HCT116 (cell line): Measurements from ENCODE around the gene LTBP4.

Experiments
- EZH2 ChIP-seq: fragments of 200-600 bp; sonication (generic); IDR thresholded peaks from 2 replicates; pipeline ENCODE4 v1.6.1; 2017; ENCODE audit warnings: antibody characterized with exemption, mixed run types
- EZH2phosphoT487 ChIP-seq: fragments of 200-600 bp; IDR thresholded peaks from 2 replicates; pipeline ENCODE4 v1.6.1; 2018; ENCODE audit warnings: antibody characterized with exemption, borderline replicate concordance
- POLR2A ChIP-seq: IDR thresholded peaks from 2 replicates; pipeline ENCODE4 v1.7.0; 2011; ENCODE audit warnings: borderline replicate concordance; ENCODE audit not compliant: insufficient read depth, insufficient read length; ENCODE audit errors: extremely low read depth
- SIN3A ChIP-seq: IDR thresholded peaks from 2 replicates; pipeline ENCODE4 v1.6.1; 2012; ENCODE audit warnings: low read depth
- ZFX ChIP-seq: fragments of 450-650 bp; IDR thresholded peaks from 2 replicates; pipeline ENCODE4 v1.6.1; 2017
- TF ChIP-seq, protein P1 (sequence below), 3 experiments: fragments of 200-600 bp in 1 of 3; sonication (generic) in 1 of 3; IDR thresholded peaks in 2 of 3; conservative IDR thresholded peaks in 1 of 3; 2 replicates each; pipeline ENCODE4 v1.5.1; 2012 to 2017; ENCODE audit warnings: low read depth in 2 of 3, low read length in 2 of 3, antibody characterized with exemption in 1 of 3, borderline replicate concordance in 1 of 3, control low read depth in 1 of 3, mild to moderate bottlenecking in 1 of 3, mixed read lengths in 1 of 3, mixed run types in 1 of 3, moderate library complexity in 1 of 3; ENCODE audit not compliant: insufficient read depth in 1 of 3

- TF ChIP-seq SIN3A, result no peak
- TF ChIP-seq EZH2phosphoT487, result no peak
- no peak for TF ChIP-seq ZFX
- TF ChIP-seq, protein P1, sequence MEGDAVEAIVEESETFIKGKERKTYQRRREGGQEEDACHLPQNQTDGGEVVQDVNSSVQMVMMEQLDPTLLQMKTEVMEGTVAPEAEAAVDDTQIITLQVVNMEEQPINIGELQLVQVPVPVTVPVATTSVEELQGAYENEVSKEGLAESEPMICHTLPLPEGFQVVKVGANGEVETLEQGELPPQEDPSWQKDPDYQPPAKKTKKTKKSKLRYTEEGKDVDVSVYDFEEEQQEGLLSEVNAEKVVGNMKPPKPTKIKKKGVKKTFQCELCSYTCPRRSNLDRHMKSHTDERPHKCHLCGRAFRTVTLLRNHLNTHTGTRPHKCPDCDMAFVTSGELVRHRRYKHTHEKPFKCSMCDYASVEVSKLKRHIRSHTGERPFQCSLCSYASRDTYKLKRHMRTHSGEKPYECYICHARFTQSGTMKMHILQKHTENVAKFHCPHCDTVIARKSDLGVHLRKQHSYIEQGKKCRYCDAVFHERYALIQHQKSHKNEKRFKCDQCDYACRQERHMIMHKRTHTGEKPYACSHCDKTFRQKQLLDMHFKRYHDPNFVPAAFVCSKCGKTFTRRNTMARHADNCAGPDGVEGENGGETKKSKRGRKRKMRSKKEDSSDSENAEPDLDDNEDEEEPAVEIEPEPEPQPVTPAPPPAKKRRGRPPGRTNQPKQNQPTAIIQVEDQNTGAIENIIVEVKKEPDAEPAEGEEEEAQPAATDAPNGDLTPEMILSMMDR (IDR thresholded peaks at IDR 0.05 in 2 of 3, conservative IDR thresholded peaks at IDR 0.05 in 1 of 3; ENCODE audit: borderline replicate concordance in 1 of 3, insufficient read depth in 1 of 3, low read depth in 2 of 3, low read length in 2 of 3), result no peak
- TF ChIP-seq EZH2, result no peak
- no peak for TF ChIP-seq POLR2A
Observed at GRCh38 chr19:40561947-40562346, 39.2 kb upstream of the LTBP4 start.
